Stimulated activated CD4-positive, alpha-beta T cell treated with anti-CD3 and anti-CD28 coated beads, Interleukin-1b, Interleukin-23, amount 100 ng/mL, for 1 hour (primary cell): ENCODE measurements around the gene ENDOD1.

Experiments
- DNase-seq, 2 donors: peaks; one replicate each; pipeline ENCODE4 v3.0.0-alpha.2; 2020; ENCODE audit warnings: low read depth in 2 of 2

The ENDOD1 gene

DNA sequence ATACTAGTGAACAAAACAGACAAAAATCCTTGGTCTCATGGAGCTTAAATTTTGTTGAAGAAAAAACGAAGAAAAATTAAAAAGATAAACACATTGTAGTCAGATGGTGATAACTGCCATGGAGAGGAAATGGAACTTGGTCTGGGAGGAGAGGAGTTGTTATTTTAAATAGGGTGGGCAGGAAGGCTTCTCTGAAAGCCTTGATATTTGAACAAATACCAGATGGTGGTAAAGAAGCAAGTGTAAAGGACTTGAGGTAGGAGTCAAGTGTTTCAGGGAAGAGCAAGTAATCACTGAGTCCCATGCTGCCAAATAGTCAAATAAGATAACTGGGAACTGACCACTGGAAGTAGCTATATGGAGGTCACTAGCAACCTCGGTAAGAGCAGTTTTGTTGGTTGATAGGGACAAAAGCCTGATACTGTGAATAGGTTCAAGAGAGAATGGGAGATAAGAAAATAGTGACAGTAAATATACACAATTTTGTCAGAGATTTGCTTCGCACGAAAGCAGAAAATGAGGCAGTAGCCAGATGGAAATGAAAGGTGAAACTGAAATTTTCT, 86.3 kb downstream of the ENDOD1 start:
- no peak for DNase-seq
